Posterior vena cava (tissue), 2 donors: ENCODE data around the gene SNCAIP. TPM values are rescaled to one million over a fixed set of nuclear protein-coding genes. Genes with fewer than 3 reads are reported as not detected.
"Not testable (repeated sequence)": the region's sequence is repeated elsewhere in the genome, so short reads cannot be mapped to it uniquely, and the experiment has no call there.

Experiments
- DNase-seq: peaks from one replicate; pipeline ENCODE4 v3.0.0-alpha.2; 2020; ENCODE audit warnings: low spot score
- intact Hi-C, 2 donors: fragments of 100-400 bp; cut with DNase I; formaldehyde crosslinking; loops; one replicate each; pipeline versions ENCODE4 v1.14.1 to v1.14.2; 2022 to 2023
- total RNA-seq, 2 donors: library from RNA; stranded (reverse); fragmentation: NEBNext Ultra II Directional; extraction: Animal tissue kit (Norgen Biotek cat#: 25700); gene quantifications; one replicate each; pipeline ENCODE4 v1.2.1, GENCODE V29; 2021
- donor health status: DM: yes; HTN: yes; CAD: no.
- donor health status: DM: yes; HTN: yes; CAD: no.

Gene SNCAIP
- total RNA-seq, 2 donors from 2014 or later, result 3.8 to 4.1 TPM

DNA sequence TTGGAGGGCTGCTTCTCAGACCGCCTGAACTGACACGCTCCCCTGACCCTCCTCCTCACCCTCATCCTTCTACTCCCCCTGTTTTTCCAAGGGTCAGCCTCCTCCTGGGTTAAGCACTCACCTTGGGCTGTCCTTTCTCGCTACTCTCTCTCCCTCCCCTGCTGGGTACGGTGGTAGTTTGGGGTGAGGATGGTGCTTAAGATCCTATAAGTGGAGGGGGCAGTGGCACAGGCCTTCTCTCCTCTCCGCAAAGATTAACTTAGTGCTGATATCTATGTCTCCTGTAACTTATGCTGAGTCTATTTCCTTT lies 159.7 kb downstream of the SNCAIP start:
- intact Hi-C loops, result no loop called here
- no peak for DNase-seq

DNA sequence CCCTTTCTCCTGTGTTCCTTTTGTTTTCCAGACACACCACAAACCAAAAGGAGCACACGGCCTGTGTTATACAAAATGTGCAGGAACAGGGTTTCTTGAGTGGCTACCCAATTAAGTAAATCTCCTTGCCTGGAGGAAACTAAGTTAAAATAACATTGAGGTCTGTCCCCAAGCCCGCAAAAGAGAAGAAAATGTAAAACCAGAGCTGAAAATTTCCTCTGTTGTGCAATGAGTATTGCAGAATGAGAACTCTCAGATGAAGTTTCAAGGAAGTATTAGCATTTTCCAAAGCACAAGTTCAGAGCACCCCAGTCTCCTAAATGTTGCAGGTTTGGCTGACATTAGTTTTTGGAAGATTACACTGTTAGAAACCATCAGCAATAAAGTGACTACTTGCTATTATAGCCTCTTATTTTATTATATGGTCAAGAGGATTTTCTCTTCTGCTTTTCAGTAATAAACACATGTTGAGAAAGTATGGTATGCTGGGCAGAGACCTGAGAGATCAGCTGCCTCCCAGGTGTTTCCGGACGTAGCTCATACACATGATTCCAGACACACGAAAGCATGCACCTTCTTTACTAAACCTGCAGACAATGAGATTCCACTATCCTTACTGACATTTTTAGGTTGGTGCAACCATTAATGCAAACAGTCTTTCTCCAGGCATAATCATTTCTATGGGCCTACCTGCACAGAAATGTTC lies 161.3 kb downstream of the SNCAIP start:
- intact Hi-C loops, result no loop called here
- DNase-seq, result no peak

DNA sequence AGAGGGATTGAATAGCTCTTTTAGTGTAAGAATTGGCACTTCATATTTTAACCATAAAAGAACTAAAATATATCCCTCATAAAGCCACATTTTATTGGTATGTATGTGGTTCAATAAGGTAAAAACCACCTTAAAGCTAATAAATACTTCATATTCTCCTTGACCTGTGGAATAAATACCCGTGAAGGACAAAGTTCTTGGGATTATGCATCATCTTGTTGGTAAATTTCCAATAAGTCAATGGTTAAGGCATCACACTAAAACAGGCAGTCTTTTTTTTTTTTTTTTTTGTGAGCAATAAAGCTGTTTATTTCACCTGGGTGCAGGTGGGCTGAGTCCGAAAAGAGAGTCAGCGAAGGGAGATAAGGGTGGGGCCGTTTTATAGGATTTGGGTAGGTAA lies 161.9 kb downstream of the SNCAIP start:
- DNase-seq, result no peak
- intact Hi-C loops, result no loop called here

DNA sequence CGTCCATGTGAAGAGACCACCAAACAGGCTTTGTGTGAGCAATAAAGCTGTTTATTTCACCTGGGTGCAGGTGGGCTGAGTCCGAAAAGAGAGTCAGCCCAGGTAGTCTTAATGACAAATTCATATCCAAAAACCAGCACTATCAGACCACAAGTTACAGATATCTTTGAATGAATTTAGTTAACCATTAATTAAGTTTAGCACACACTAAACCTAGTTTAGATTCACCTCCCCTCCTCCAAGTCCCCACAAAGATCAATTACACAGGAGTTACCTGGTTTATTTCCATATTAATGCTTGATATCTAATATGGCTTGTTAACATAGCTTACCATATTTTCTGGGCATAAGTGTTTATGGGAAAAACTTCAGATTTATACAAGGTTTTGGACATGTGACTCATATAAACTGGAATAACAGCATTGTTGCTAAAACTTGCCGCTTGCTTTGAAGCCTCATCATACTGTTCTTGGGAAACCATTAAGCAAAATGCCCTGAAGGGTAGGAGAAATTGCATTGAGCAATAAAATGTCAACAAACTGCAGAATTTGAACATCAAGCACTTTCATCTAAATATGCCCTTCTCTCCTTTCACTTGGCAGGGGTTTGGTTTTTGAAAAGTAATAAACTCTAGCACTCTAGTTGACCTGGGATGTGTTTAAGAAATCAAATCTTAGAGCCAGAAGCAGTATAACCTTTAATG lies 166.9 kb downstream of the SNCAIP start:
- DNase-seq, result no peak
- intact Hi-C loops, result no loop called here

DNA sequence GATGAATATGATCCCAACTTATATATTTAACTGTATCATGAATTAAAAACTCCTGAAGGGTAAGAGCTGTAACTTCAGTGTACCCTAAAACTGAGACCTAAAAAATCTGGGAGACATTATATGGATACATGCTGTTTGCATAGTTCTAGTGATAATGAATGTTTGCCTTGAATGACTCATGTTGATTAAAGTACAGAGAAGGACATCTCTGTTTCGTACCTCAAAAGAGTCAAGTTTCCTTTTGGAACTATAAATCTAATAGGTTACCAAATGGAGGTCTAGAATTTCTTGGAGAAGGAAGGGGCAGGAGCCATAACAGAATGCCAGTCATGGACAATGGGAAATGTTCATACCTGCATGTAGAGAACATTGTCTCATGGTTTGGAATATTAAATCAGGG lies 168.1 kb downstream of the SNCAIP start:
- DNase-seq, result no peak
- intact Hi-C loops, result no loop called here

DNA sequence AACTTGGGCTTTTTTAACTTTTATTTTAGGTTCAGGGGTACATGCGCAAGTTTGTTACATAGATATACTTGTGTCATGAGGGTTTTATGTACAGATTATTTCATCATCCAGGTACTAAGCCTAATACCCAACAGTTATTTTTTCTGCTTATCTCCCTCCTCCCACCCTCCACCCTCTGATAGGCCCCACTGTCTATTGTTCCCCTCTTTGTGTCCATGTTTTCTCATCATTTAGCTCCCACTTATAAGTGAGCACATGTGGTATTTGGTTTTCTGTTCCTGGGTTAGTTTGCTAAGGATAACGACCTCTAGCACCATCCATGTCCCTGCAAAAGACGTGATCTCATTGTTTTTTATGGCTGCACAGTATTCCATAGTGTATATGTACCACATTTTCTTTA lies 172.1 kb downstream of the SNCAIP start:
- intact Hi-C loops, result no loop called here
- DNase-seq, result no peak

DNA sequence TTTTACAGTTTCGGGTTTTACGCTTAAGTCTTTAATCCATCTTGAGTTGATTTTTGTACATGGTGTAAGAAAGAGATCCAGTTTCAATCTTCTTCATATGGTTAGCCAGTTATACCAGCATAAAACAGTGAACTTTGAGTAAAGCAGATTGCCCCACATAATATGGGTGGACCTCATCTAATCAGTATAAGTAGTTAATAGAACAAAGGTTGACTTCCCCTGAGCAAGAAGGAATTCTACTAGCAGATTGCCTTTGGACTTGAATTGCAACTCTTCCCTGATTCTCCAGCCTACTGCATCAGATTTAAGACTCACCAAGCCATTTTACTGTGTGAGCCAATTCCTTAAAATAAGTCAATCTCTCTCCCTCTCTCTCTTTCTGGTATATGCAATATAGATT lies 173.2 kb downstream of the SNCAIP start:
- intact Hi-C loops, result no loop called here

DNA sequence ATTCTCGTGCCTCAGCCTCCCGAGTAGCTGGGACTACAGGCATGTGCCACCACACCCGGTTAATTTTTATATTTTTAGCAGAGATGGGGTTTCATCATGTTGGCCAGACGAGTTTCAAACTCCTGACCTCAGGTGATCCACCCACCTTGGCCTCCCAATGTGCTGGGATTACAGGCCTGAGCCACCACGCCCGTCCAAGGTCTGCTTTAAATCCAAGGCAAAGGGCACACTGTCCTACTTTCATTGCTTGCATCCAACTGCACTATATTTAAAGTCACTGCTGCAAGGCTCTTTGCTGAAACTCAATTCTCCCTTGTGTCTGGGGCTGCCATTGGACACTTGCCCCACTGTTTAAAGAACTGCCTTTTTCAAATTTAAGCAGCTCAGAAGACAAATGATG lies 174.6 kb downstream of the SNCAIP start:
- intact Hi-C loops, DNase-seq: not testable (repeated sequence)

More for the DNA sequence above, 173.2 kb downstream of the SNCAIP start:
- no peak for DNase-seq

DNA sequence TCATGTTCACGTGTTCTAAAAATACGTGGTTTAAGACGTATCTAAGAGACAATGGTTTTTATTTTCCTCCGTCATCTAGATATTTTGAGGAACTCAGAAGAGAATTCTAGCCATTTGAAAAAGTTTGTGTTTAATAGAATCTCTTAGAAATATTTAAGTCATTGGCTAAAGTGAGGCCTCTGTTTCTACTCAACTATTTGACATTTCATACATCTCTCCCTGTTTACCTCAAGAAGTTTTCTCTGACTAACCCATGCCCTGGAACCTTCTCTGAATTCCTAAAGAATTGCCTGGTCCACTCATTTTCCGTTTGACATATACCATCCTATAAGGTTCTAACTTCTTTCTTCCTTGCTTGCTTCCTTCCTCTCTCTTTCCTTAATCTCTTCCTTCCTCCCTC lies 178.7 kb downstream of the SNCAIP start:
- intact Hi-C loops, result no loop called here
- DNase-seq, result no peak

DNA sequence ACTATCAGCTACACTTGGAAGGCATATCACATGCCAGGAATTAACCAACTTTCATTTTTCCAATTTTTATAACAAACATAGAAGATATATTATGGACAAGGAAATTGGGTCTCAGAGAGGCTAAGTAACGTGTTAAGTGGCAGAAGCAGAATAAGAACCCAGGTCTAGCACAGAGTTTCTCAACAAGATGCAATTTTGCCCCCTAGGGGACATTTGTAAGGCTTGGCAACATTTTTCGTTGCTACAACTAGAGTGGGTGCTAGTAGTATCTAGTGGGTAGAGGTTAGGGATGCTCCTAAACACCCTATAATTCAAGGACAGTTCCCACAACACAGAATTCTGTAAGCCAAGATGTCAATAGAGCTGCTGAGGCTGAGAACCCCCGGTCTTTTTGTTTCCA lies 180.6 kb downstream of the SNCAIP start:
- DNase-seq, result no peak
- intact Hi-C loops, result no loop called here

DNA sequence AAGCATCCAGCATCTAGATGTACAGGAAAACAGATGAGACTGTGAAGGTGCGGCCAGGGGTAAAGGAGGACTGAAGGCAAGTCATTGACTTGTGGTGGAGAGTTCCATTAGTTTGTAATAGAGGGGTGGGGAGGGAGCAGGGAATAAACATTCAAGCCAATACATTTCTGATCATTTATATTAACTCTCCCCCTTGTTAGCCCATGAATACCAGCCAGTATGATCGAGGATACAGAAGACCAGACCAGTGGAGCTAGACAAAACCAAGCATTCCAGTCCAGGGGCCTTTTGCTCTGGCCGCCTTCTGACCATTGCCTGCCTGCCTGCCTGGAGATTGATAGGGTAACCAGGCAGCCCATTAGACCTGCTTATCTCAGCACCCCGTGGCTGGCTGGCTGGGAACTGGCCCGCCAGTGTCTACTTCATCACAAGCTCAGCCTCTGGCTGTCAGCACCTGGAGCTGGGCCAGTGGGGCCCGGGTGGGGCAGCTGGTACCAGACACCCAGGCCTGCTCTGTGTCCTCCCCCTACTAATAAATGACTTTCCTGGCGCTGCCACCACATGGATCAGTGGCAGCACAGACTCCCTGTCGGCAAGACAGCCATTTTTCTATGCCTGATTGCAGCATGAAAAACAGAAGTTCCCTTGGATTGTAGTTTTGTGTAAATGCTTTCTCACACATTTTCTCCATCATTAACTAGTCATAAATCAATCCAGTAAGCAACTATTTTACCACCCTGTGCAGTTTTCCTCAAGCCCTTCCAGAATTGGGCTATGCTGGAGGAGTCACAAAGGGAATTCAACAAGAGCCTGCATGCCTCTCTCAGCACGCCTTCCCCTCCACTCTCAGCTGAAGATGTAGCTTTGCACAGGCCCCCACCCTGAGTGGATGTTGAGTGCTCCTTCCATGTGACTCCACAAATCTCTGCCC lies 181.3 kb downstream of the SNCAIP start:
- intact Hi-C loops, result no loop called here

DNA sequence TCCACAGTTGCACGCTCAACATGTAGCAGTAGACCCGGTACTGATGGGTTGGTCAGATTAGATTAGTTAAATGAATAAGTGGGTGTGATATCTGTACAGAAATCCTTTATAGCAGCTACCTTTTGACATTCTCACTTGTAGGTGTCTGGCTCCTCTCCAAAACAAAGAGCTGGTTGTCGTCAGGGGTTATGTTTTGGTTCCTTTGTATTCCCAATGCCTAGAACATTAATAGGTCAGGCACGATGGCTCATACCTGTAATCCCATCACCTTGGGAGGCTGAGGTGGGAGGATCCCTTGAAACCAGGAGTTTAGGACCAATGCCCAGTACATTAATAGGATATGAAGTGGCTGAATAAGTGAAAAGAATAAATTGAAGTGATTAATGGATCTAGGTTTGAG lies 182.1 kb downstream of the SNCAIP start:
- intact Hi-C loops, result no loop called here
- no peak for DNase-seq

More for the DNA sequence above, 181.3 kb downstream of the SNCAIP start:
- DNase-seq, result no peak

DNA sequence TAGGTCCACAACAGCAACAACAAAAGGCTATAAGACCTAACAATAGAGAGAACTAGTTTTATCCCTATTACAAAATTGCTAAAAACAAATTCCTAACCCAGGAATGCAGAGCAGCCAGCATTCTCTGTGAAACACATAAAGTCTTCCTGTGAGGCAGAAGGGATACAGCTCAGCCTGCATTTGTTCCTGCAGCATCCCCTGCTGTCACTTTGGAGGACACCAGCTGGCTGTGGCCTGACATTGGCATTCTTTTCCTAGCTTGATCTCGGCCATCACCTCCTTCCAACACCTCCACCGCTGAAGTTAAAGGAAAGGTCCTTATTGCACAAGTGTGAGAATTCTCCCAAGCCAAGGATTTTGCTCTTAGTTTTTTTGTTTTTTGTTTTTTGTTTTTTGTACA lies 186.1 kb downstream of the SNCAIP start:
- DNase-seq, result no peak
- intact Hi-C loops, result no loop called here

DNA sequence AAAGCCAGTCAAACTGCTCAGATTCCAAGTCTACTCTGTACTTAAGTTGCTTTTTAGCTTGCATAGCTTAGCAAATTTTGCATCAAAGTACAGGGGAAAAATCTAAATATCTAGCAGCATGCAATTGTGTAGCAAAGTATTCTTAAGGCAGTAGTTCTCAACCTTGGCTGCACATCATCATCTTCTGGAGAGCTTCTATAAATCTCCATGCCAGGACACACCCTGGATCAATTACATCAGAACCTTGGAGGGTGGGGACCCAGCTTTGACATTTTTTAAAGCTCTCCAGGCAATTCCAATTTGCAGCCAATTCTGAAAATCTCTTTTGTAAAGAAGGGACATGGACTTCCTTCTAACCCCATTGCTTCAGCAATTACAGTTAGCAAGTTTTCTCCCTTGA lies 187.5 kb downstream of the SNCAIP start:
- intact Hi-C loops, result no loop called here
- DNase-seq, result no peak

DNA sequence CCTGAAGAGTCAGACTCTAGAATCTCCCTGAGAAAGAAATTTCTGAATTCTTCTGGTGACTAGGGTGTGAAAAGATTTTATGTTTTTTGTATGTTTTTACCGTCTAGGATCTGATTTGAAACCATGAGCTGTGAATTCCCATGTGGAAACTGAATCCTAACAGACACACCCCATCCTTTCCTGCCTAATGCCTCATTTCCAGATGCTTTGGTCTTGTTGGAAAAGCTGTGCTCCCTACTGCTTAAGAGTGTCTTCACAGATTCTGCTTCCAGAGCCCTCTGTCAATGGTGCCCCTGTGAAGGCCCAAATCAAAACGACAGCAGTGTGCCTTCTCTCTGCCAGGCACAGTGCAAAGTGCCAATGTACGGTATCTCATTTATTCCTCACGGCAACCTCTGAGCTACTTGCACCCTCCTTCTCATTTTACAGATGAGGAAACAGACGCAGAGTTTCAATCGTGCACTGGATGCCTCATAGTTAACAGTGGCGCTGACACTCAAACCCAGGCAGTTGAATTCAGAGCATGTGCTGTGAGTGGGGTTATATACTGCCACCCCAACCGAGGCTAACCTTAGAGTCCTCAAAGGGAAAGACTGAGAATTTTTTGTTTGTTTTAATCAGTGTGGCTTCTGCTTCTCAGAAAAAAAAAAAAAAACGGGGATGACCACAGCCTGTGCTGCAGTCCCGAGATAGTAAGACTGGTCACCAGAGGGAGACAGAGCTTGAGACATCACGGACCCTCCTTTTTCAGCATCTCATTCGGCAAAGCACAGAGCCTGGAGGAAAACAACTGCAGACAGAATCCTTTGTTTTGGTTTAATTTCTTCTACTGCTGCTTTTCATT lies 188.4 kb downstream of the SNCAIP start:
- intact Hi-C loops, result no loop called here
- no peak for DNase-seq

DNA sequence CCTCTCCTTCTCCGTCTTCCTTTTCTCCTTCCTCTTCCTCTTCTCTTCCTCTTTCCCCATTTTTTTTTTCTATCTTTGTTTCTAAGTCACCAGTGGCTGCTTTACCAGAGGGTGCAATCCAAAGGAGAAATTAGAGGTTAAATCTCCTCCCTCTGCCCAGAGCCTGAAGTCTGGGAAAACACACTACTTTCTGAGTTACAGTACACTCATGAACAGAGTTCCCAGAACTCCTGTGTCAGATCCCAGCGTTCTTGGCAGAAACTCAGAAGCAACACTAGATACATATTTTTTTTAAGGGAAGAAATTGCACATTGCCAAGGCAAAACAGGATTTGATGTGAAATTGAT lies 189.0 kb downstream of the SNCAIP start:
- intact Hi-C loops, result no loop called here
- no peak for DNase-seq

DNA sequence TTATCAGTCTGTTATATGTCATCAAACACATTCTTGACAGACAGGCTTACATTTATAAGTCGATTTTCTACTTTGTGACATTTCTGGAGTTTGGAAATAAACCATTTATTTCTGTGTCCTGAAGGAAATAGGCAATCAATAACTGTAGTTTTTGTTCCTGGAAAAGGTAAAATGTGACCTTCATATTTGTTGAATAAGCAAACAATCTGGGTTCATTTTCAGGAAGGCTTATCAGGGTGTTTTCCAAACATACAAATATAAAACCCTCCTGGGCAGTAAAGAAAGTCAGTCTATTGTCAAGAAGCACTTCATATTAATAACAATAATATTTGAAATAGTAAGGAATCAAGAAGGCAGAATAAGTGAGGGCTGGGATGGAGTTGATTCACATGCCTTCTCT lies 195.0 kb downstream of the SNCAIP start:
- intact Hi-C loops, result no loop called here
- DNase-seq, result no peak

DNA sequence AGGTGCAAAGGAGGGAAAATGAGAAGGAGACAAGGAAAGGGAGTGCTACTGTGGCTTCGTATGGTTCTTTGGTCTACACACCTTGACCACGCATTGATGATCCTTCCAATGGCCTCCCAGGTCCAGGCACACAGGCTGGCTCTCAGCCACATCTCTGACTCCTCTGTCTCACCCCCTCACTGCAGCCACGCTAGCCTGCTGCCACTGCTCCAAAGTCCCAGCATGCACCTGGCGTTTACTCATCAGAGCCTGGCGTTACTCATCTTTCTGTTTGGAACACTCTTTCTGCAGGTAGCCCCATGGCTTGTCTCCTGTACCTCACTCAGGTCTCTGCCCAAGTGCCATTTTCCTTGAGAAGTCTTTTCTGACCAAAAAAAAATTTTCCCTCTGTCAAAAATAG lies 195.5 kb downstream of the SNCAIP start:
- intact Hi-C loops, result no loop called here
- DNase-seq, result no peak

DNA sequence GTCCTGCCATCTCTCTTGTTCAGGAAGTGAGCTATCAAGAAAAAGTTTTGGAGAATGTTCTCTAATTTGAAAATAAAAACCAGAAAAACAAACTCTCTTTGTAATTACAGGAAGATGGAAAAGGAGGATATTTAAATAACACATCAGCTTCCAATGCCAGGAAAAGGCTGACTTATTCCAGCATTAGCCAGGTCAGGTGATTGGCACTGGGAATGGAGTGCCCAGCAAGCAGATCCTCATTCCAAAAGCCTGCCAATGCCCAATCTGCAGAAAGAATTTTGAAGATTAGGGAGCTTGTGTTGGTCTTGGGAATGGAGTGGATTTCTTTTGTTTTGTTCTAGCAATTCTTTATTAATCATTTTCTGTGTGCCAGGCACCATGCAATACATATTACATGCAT lies 196.6 kb downstream of the SNCAIP start:
- intact Hi-C loops, result no loop called here
- no peak for DNase-seq
